HG03565 (cell line): Measurements from ENCODE around the gene SGPL1.

Source experiments
- ATAC-seq: cut with Tn5 transposase; IDR thresholded peaks from one replicate; pipeline ENCODE4 v1.9.1; 2021; ENCODE audit warnings: mild to moderate bottlenecking, moderate library complexity; ENCODE audit not compliant: unreplicated experiment

SGPL1 gene

GRCh38 chr10:70779511-70780369 lies 36.0 kb upstream of the SGPL1 start:
- no peak for ATAC-seq

- no peak for ATAC-seq
Observed at GRCh38 chr10:70780370-70780760, 35.4 kb upstream of the SGPL1 start.

GRCh38 chr10:70780772-70781171 lies 35.0 kb upstream of the SGPL1 start:
- ATAC-seq: no peak

GRCh38 chr10:70781461-70782051 lies 34.2 kb upstream of the SGPL1 start:
- no peak for ATAC-seq

- ATAC-seq: no peak
Observed at GRCh38 chr10:70782086-70782745, 33.5 kb upstream of the SGPL1 start.

- no peak for ATAC-seq
Observed at GRCh38 chr10:70782746-70783680, 32.7 kb upstream of the SGPL1 start.

GRCh38 chr10:70784016-70784415 lies 31.7 kb upstream of the SGPL1 start:
- ATAC-seq: no peak

GRCh38 chr10:70784471-70784870 lies 31.3 kb upstream of the SGPL1 start:
- no peak for ATAC-seq

- no peak for ATAC-seq
Observed at GRCh38 chr10:70785190-70785589, 30.6 kb upstream of the SGPL1 start, which contains the start of gene TBATA. TSS of gene TBATA (minus strand) at chr10:70785377. CDS start at chr10:70783379, 1,998 bp downstream.

- ATAC-seq: no peak
Observed at GRCh38 chr10:70786799-70787415, 28.8 kb upstream of the SGPL1 start.

GRCh38 chr10:70791386-70792039 lies 24.2 kb upstream of the SGPL1 start:
- no peak for ATAC-seq

GRCh38 chr10:70795613-70796012 lies 20.1 kb upstream of the SGPL1 start:
- no peak for ATAC-seq

- ATAC-seq: no peak
Observed at GRCh38 chr10:70797840-70798239, 17.9 kb upstream of the SGPL1 start.

GRCh38 chr10:70799124-70799523 lies 16.6 kb upstream of the SGPL1 start:
- no peak for ATAC-seq

GRCh38 chr10:70801854-70802253 lies 13.9 kb upstream of the SGPL1 start:
- no peak for ATAC-seq

- ATAC-seq: no peak
Observed at GRCh38 chr10:70803775-70804420, 11.8 kb upstream of the SGPL1 start.

- no peak for ATAC-seq
Observed at GRCh38 chr10:70804421-70804808, 11.3 kb upstream of the SGPL1 start.

GRCh38 chr10:70805619-70806215 lies 10.0 kb upstream of the SGPL1 start:
- ATAC-seq: no peak

GRCh38 chr10:70806841-70807240 lies 8.9 kb upstream of the SGPL1 start:
- no peak for ATAC-seq
